Upper lobe of right lung (tissue), 1 donor: ENCODE data around the gene FAM187B. TPM values are rescaled to one million over a fixed set of nuclear protein-coding genes. Genes with fewer than 3 reads are reported as not detected.

Experiments
- ATAC-seq: fragments of 200-7000 bp; cut with Tn5 transposase; one replicate; pipeline ENCODE4 v1.9.1; 2020; ENCODE audit warnings: mild to moderate bottlenecking, moderate library complexity
- DNase-seq: peaks from one replicate; pipeline ENCODE4 v3.0.0-alpha.2; 2020
- H3K27ac ChIP-seq: fragments of 200-600 bp; one replicate; pipeline ENCODE4 v1.8.0; 2022
- H3K27me3 ChIP-seq: fragments of 200-600 bp; one replicate; pipeline ENCODE4 v1.8.0; 2022; ENCODE audit warnings: mild to moderate bottlenecking
- H3K36me3 ChIP-seq: fragments of 200-600 bp; one replicate; pipeline ENCODE4 v1.8.0; 2022
- H3K4me1 ChIP-seq: fragments of 200-600 bp; one replicate; pipeline ENCODE4 v1.8.0; 2022
- H3K4me3 ChIP-seq: fragments of 200-600 bp; one replicate; pipeline ENCODE4 v1.8.0; 2022; ENCODE audit warnings: mild to moderate bottlenecking
- H3K9me3 ChIP-seq: fragments of 200-600 bp; one replicate; pipeline ENCODE4 v1.8.0; 2022
- CTCF ChIP-seq: fragments of 200-600 bp; IDR thresholded peaks from one replicate; pipeline ENCODE4 v1.8.0; 2022; ENCODE audit warnings: antibody characterized with exemption
- intact Hi-C: fragments of 100-400 bp; cut with DNase I; formaldehyde crosslinking; loops from one replicate; pipeline ENCODE4 v1.11.0; 2022
- total RNA-seq: library from RNA; stranded (reverse); fragmentation: NEBNext Ultra II Directional; extraction: Animal tissue kit (Norgen Biotek cat#: 25700); gene quantifications from one replicate; pipeline ENCODE4 v1.2.1, GENCODE V29; 2021
- donor health status: DM: no; HTN: yes; CAD: no; lungs with severe emphysema.

Gene FAM187B
- total RNA-seq, 1 donor from 2014 or later: not detected

GRCh38 chr19:35229601-35230000 is 1.1 kb upstream of the FAM187B start:
- DNase-seq (peak; percentile 18), ATAC-seq (no peak)
- H3K27me3 ChIP-seq: no peaks in the 10 kb centered on the region
- no peaks in the 10 kb centered on the region for H3K36me3 ChIP-seq
- H3K27ac ChIP-seq: no peak overlapping the region
- H3K4me3 ChIP-seq: no peak overlapping the region
- intact Hi-C loops: no loop called here
- peaks cover 5% of the 10 kb centered on the region for H3K4me1 ChIP-seq
- H3K9me3 ChIP-seq: no peaks in the 10 kb centered on the region
- no peak for TF ChIP-seq CTCF

- Histone ChIP-seq H3K27me3 (no peaks in the 10 kb centered on the region), H3K9me3 (no peaks in the 10 kb centered on the region), H3K27ac (no peak overlapping the region), H3K4me1 (peaks cover 7% of the 10 kb centered on the region), H3K4me3 (no peak overlapping the region), H3K36me3 (no peaks in the 10 kb centered on the region)
- DNase-seq (peak; percentile 9), ATAC-seq (no peak)
- TF ChIP-seq CTCF: no peak
- intact Hi-C loops: no loop called here
Observed at GRCh38 chr19:35226748-35227147, 1.8 kb downstream of the FAM187B start.

GRCh38 chr19:35225951-35226350 is 2.6 kb downstream of the FAM187B start:
- intact Hi-C loops: no loop called here
- Histone ChIP-seq H3K27ac (no peak overlapping the region), H3K36me3 (no peaks in the 10 kb centered on the region), H3K9me3 (no peaks in the 10 kb centered on the region), H3K4me3 (no peak overlapping the region), H3K4me1 (peaks cover 9% of the 10 kb centered on the region), H3K27me3 (no peaks in the 10 kb centered on the region)
- no peak for TF ChIP-seq CTCF
- ATAC-seq (no peak), DNase-seq (peak; percentile 35)

- H3K4me3 ChIP-seq: no peak overlapping the region
- H3K9me3 ChIP-seq: no peaks in the 10 kb centered on the region
- intact Hi-C loops: no loop called here
- ATAC-seq (peak; percentile 75), DNase-seq (peak; percentile 72)
- no peak for TF ChIP-seq CTCF
- no peaks in the 10 kb centered on the region for H3K27me3 ChIP-seq
- no peaks in the 10 kb centered on the region for H3K36me3 ChIP-seq
- H3K27ac ChIP-seq: no peak overlapping the region
- peaks cover 12% of the 10 kb centered on the region for H3K4me1 ChIP-seq
Observed at GRCh38 chr19:35224681-35225571, 3.6 kb downstream of the FAM187B start.

- no peak overlapping the region for H3K27ac ChIP-seq
Observed at GRCh38 chr19:35223862-35224505, 4.6 kb downstream of the FAM187B start.

More at GRCh38 chr19:35223862-35224505, 4.6 kb downstream of the FAM187B start:
- Histone ChIP-seq H3K36me3 (no peaks in the 10 kb centered on the region), H3K9me3 (no peaks in the 10 kb centered on the region), H3K27me3 (no peaks in the 10 kb centered on the region), H3K4me3 (no peak overlapping the region), H3K4me1 (peaks cover 12% of the 10 kb centered on the region)
- DNase-seq (peak; percentile 62), ATAC-seq (no peak)
- intact Hi-C loops: no loop called here
- TF ChIP-seq CTCF: no peak
